BJ (cell line): ENCODE data around the gene KREMEN1. TPM values are rescaled to one million over a fixed set of nuclear protein-coding genes. Genes with fewer than 3 reads are reported as not detected.

Experiments used
- CTCF ChIA-PET: fragments of 350-600 bp; formaldehyde crosslinking; extraction: SDS; loops from one replicate; lab custom pipeline; 2021; ENCODE audit warnings: antibody characterized with exemption, inconsistent platforms; lab: Yijun Ruan, JAX
- POLR2A ChIA-PET: fragments of 300-600 bp; sonication (Branson Sonifier 250); formaldehyde crosslinking; extraction: SDS; loops from one replicate; lab custom pipeline; 2021; ENCODE audit warnings: antibody characterized with exemption; lab: Charles Lee
- DNase-seq: peaks from one replicate; pipeline ENCODE4 v3.0.0-alpha.2; 2011; ENCODE audit warnings: low read depth
- H3K27me3 ChIP-seq: 2 replicates; pipeline ENCODE4 v1.6.0; 2011; ENCODE audit warnings: low read length; ENCODE audit not compliant: control insufficient read depth, insufficient read depth
- H3K36me3 ChIP-seq: 2 replicates; pipeline ENCODE4 v1.5.1; 2011; ENCODE audit warnings: low read length; ENCODE audit not compliant: control insufficient read depth, insufficient read depth
- H3K4me3 ChIP-seq: 2 replicates; pipeline ENCODE4 v1.5.1; 2011; ENCODE audit warnings: low read depth, mild to moderate bottlenecking, control low read depth, low read length
- polyA plus RNA-seq: library from polyadenylated mRNA; depleted of rRNA; stranded (reverse); fragments of >200 nt; gene quantifications from 2 replicates; pipeline ENCODE4 v1.2.3, GENCODE V29; 2011
- TF ChIP-seq, protein P1 (sequence below): IDR thresholded peaks from 2 replicates; pipeline ENCODE4 v1.5.1; 2011; ENCODE audit warnings: low read depth, mild to moderate bottlenecking, control low read depth, inconsistent platforms, low read length, moderate library complexity; ENCODE audit not compliant: insufficient read depth

KREMEN1 gene
- polyA plus RNA-seq, 1 experiment, result 2.1 TPM

DNA sequence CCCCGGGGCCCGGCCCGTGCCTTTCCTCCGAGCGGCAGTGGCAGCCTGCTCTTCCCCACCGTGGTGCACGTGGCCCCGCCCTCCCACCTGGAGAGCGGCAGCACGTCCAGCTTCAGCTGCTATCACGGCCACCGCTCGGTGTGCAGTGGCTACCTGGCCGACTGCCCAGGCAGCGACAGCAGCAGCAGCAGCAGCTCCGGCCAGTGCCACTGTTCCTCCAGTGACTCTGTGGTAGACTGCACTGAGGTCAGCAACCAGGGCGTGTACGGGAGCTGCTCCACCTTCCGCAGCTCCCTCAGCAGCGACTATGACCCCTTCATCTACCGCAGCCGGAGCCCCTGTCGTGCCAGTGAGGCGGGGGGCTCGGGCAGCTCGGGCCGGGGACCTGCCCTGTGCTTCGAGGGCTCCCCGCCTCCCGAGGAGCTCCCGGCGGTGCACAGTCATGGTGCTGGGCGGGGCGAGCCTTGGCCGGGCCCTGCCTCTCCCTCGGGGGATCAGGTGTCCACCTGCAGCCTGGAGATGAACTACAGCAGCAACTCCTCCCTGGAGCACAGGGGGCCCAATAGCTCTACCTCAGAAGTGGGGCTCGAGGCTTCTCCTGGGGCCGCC, 23.1 kb upstream of the KREMEN1 start:
- no peaks in the 10 kb centered on the region for H3K27me3 ChIP-seq
- H3K36me3 ChIP-seq, result peaks cover 8% of the 10 kb centered on the region
- ChIA-PET CTCF (interaction anchor here (0.6 to 2.3 kb wide), 3 partner anchors 9 to 194 kb away, joined by 3 to 7 read pairs (median 4); no protein-coding TSS in a partner anchor), POLR2A (no interaction called here)
- TF ChIP-seq, protein P1, sequence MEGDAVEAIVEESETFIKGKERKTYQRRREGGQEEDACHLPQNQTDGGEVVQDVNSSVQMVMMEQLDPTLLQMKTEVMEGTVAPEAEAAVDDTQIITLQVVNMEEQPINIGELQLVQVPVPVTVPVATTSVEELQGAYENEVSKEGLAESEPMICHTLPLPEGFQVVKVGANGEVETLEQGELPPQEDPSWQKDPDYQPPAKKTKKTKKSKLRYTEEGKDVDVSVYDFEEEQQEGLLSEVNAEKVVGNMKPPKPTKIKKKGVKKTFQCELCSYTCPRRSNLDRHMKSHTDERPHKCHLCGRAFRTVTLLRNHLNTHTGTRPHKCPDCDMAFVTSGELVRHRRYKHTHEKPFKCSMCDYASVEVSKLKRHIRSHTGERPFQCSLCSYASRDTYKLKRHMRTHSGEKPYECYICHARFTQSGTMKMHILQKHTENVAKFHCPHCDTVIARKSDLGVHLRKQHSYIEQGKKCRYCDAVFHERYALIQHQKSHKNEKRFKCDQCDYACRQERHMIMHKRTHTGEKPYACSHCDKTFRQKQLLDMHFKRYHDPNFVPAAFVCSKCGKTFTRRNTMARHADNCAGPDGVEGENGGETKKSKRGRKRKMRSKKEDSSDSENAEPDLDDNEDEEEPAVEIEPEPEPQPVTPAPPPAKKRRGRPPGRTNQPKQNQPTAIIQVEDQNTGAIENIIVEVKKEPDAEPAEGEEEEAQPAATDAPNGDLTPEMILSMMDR, result no peak
- DNase-seq, result no peak
- no peak overlapping the region for H3K4me3 ChIP-seq

DNA sequence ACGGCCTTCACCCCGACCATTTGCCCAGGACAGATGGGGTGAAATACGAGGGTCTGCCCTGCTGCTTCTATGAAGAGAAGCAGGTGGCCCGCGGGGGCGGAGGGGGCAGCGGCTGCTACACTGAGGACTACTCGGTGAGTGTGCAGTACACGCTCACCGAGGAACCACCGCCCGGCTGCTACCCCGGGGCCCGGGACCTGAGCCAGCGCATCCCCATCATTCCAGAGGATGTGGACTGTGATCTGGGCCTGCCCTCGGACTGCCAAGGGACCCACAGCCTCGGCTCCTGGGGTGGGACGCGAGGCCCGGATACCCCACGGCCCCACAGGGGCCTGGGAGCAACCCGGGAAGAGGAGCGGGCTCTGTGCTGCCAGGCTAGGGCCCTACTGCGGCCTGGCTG, 22.4 kb upstream of the KREMEN1 start:
- ChIA-PET POLR2A (no interaction called here), CTCF (interaction anchor here (0.6 to 2.3 kb wide), 3 partner anchors 10 to 195 kb away, joined by 3 to 7 read pairs (median 4); no protein-coding TSS in a partner anchor)
- peaks cover 8% of the 10 kb centered on the region for H3K36me3 ChIP-seq
- H3K27me3 ChIP-seq, result no peaks in the 10 kb centered on the region
- DNase-seq, result no peak
- H3K4me3 ChIP-seq, result no peak overlapping the region
- TF ChIP-seq, protein P1, result no peak

DNA sequence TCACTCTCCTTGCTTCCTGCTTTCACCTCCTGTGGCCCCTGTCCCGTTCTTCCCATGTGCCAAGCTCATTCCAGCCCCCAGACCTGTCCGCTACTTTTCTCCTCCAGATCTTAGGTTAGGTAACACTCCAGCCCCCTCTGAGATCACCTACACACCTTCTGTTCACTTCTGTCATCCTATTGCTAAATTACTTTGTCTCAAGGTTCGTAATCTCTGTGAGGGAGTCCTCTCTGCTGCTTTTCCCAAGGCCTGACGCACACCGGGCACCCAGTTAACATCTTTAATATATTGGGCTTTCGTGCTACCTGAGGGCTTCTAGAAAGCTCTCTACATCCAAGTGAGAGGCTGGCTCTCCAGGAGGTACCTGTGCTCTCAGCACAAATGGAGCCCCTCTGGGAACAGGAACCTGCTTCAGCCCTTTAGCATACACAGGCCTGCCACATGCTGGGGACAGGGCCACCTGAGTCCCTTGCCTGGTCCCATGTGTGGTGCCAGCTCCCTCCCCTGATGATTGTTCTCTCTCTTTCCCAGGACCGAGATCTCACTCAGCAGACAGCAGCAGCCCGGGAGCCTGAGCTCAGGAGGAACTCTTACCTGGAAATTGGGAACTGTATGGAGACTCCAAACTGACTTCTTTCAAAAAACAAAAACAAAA, 19.7 kb upstream of the KREMEN1 start:
- ChIA-PET CTCF (interaction anchor here (0.5 to 1.8 kb wide), 4 partner anchors 98 to 425 kb away, joined by 3 to 6 read pairs (median 4); no protein-coding TSS in a partner anchor), POLR2A (no interaction called here)
- Histone ChIP-seq H3K36me3 (peaks cover 5% of the 10 kb centered on the region), H3K27me3 (no peaks in the 10 kb centered on the region), H3K4me3 (no peak overlapping the region)
- TF ChIP-seq, protein P1, result no peak
- no peak for DNase-seq

DNA sequence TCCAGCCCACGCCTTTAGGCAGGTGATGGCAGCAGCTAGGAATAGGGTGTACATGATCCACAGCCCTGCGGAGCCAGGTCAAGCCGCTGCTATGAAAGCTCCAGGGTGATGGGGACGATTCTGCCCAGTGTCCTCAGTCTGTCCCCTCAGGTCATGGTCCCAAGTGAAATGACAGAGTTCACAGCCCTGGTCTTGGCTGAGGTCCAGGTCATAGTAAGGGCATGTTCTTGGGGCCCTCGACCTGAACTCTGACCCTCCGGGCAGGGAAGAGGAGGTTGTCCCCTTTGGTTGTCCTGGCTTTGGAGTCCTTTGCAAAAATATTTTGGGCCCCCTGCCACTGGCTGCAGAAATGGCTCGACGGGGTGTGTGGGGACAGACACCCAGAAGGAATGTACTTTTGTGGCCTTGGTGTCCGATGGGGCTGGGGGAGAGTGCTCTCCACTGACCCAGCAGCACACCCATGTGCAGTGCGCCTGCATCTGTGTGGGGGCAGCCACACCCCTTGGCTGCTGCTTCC, 18.5 kb upstream of the KREMEN1 start:
- no peak for DNase-seq
- H3K4me3 ChIP-seq, result no peak overlapping the region
- TF ChIP-seq, protein P1, result no peak
- H3K36me3 ChIP-seq, result peaks cover 2% of the 10 kb centered on the region
- ChIA-PET CTCF (interaction anchor here (0.9 to 1.8 kb wide), 3 partner anchors 99 to 199 kb away, joined by 3 to 6 read pairs (median 4); no protein-coding TSS in a partner anchor), POLR2A (no interaction called here)
- H3K27me3 ChIP-seq, result 0 out of 2 replicates have a peak, but pooled peaks cover 3% of the 10 kb centered on the region
